LNCaP clone FGC (cell line): ENCODE measurements around the gene PLCB1.

Experiments
- DNase-seq: peaks from one replicate; pipeline ENCODE4 v3.0.0-alpha.2; 2011; ENCODE audit warnings: low read depth
- H3K4me3 ChIP-seq: 2 replicates; pipeline ENCODE4 v1.5.1; 2011; ENCODE audit warnings: mild to moderate bottlenecking, low read depth, low read length, control low read depth
- TF ChIP-seq, protein P1 (sequence below): IDR thresholded peaks from 2 replicates; pipeline ENCODE4 v1.5.1; 2012; ENCODE audit warnings: mild to moderate bottlenecking; ENCODE audit not compliant: control insufficient read depth, insufficient read depth; ENCODE audit errors: extremely low read depth

Gene PLCB1

DNA sequence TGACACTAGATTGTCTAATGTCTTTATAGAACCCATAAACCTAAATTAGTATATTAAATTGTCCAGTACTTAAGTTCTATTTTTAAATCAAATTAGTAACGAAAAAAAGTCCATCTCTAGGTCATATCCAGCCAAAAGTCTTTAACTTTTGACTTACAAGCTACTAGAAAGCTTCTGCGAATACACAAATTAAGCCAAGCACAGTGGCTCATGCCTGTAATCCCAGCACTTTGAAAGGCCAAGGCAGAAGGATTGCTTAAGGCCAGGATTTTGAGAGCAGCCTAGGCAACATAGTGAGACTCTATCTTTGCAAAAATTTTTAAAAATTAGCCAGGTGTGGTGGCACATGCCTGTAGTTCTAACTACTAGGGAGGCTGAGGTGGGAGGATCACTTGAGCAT is 516.4 kb downstream of the PLCB1 start:
- DNase-seq = no peak
- TF ChIP-seq, protein P1, sequence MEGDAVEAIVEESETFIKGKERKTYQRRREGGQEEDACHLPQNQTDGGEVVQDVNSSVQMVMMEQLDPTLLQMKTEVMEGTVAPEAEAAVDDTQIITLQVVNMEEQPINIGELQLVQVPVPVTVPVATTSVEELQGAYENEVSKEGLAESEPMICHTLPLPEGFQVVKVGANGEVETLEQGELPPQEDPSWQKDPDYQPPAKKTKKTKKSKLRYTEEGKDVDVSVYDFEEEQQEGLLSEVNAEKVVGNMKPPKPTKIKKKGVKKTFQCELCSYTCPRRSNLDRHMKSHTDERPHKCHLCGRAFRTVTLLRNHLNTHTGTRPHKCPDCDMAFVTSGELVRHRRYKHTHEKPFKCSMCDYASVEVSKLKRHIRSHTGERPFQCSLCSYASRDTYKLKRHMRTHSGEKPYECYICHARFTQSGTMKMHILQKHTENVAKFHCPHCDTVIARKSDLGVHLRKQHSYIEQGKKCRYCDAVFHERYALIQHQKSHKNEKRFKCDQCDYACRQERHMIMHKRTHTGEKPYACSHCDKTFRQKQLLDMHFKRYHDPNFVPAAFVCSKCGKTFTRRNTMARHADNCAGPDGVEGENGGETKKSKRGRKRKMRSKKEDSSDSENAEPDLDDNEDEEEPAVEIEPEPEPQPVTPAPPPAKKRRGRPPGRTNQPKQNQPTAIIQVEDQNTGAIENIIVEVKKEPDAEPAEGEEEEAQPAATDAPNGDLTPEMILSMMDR = no peak
- H3K4me3 ChIP-seq = no peak overlapping the region

DNA sequence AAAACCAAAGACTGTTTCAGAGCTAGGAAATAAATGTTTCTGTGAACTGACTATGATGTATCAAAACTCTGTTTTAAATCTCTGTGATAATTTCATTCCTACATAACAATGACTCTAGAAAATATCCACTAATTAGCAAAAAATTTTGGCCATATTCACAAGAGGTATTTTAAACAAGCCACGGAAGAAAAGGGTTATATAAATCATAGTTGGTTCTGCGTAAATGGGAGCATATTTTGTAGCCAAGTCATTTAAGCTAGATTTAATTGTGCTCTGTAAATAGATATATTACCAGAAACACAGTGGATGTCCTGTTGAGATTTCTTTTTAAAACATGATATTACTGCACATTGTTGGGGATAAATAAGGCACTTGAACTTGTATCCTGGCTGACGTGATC is 520.3 kb downstream of the PLCB1 start:
- DNase-seq = no peak
- TF ChIP-seq, protein P1 = no peak

DNA sequence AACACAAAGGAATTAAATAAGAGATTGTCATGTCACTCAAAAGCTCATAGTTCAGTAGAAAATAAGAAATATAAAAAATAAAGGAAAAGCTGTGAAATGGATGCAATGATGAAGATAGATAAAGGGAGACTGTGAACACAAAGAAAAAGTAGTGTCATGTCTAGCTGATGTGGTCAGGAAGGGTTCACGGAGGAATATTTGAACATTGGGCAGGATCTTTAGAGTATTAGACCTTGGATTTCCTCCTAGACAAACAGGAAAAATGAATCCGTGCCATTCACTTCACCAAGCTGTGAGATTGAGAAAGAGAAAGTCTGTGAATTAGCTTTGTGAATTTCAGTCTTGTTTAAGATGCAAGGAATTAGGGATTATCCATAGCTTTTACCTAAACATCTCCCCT is 522.4 kb downstream of the PLCB1 start:
- TF ChIP-seq, protein P1 = no peak
- no peak overlapping the region for H3K4me3 ChIP-seq
- DNase-seq = no peak

More for the DNA sequence above, 520.3 kb downstream of the PLCB1 start:
- H3K4me3 ChIP-seq = no peak overlapping the region

DNA sequence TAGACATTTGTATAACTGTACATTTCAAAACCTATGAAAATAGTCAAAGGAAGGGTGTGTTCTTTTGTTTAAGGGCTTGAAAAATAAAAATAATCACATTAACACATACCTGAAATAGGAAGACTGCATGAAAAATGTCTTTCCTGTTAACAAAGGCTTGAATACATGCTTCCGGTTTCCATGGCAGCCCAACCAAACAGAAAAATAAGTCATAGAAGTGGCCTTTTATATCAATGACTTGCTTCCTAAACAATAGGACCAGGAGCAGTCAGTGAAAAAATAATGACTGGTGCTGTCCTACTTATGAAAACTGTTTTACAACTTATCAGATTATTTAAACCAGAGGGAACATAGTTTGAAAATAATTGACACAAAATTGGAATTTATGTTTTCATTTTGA is 524.3 kb downstream of the PLCB1 start:
- TF ChIP-seq, protein P1 = no peak
- DNase-seq = no peak
- H3K4me3 ChIP-seq = no peak overlapping the region

DNA sequence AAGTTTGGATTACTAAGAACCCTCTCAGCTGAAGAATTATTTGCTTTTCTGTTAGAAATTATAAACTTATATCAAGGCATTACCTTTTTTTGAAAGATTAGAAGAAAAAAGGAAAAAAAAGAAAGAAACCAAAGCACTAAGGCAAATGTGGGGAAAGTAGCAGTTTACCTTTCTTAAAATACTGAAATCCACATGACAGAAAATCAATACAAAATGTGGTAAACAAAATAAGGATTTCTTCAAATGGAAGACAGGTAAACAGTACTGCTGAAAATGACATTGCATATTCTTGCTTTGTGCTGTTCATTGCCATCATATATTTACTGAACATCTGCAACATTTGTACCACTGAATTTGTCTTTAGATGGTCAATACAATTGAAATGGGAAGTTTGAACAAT is 525.6 kb downstream of the PLCB1 start:
- H3K4me3 ChIP-seq = no peak overlapping the region
- no peak for DNase-seq
- TF ChIP-seq, protein P1 = no peak

DNA sequence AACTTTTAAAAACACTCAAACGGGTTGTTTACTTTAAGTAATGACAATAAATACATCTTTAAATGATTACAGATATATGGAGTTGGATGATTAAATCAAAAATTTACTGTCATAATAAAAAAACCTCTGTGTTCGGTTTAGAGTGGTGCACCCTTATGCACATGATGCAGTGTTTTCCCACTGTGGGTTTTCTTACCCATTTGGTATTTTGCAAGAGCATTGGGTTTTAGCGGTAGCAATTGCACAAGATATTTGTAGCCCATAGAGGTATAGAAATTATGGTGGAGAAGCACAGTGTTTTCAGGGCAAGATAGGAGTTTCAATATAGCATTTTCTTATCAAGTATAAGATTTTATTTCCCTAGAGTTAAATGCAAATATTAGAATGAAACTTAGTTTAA is 526.0 kb downstream of the PLCB1 start:
- DNase-seq = no peak
- TF ChIP-seq, protein P1 = no peak
- H3K4me3 ChIP-seq = no peak overlapping the region

DNA sequence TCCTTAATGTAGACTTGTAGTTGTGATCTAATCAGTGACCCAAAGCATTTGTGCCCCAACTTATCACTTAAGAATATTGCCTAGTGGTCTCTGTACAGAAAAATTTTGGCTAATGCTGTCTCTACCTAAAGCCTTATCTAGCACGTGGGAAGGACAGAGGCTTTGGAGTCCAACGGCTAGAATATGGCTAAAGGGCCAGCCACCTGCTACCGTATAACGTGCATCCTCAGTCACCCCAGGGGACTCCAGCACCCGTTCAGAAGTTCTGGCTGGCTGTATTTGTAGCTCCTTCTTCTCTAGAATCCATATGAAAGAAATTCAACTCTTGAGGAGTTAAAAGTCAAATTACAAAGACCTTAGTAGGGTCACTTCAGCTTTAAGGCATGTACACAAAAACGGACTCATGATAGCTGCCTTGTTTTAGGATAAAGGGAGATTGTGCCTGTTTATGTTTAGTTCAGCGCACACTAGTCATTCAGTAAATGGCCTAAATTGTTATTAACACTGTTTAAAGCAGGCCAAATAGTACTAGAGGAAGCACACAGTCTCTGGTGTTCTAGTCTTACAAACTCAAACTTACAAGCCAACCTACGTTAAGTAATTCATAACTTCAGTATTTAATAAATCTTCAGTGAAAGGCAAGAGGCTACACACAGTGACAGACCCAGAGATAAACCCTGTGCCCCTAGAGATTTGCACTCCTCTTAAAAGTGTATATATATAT is 529.3 kb downstream of the PLCB1 start:
- DNase-seq = no peak
- TF ChIP-seq, protein P1 = no peak
- H3K4me3 ChIP-seq = no peak overlapping the region
